NK-92 (cell line): ENCODE measurements around the gene MBD3L3.
"Not testable (repeated sequence)": the region's sequence is repeated elsewhere in the genome, so short reads cannot be mapped to it uniquely, and the experiment has no call there.

ENCODE experiments used
- DNase-seq: peaks from one replicate; lab custom pipeline; 2025; ENCODE audit not compliant: unreplicated experiment; lab: John Stamatoyannopoulos, UW

Gene MBD3L3

DNA sequence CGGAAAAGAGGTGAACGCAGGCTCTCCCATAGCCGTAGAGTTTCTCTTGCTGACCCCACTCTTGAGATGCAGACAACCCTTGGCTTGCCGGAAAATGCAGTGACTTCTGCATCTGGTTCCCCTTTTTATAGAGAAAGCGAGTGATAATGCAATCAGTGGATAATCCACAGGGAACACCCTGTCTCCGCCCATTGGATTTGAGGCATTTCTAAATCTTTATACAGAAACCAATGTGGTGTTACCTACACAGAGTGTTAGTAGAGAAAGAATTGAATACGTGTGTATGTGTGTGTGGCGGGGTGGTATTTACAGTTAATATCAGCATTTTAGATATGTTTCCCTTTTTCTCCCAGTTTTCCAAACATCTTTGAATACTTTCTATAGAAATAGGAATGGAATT lies at the start of gene MBD3L3:
MBD3L3 (minus strand) TSS at position 101 of the 400 bp plus-strand sequence; CDS start at position 30, 71 bp downstream.
- DNase-seq: not testable (repeated sequence)

DNA sequence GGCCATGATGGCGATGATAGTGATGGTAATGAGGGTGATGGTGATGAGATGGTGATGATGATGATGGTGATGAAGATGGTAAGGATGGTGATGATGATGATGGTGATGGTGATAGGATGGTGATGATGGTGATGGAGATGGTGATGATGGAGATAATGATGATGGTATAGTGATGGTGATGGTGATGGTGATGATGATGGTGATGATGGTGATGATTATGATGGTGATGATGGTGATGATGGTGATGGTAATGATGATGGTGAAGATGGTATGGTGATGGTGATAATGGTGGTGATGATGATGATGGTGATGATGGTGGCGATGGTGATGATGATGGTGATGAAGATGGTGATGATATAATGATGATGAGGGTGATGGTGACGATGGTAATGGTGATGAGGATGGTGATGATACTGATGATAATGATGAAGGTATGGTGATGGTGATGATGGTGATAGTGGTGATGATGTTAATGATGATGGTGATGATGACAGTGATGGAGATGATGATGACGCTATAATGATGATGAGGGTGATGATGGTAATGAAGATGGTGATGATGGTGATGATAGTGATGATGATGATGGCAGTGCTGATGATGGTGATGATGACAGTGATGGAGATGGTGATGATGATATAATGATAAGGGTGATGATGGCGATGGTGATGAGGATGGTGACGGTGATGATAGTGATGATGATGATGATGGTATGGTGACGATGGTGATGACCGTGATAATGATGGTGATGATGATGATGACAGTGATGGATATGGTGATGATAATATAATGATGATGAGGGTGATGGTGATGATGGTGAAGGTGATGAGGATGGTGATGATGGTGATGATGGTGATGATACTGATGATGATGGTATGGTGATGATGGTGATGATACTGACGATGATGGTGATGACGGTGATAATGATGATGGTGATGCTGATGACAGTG lies 48.5 kb upstream of the MBD3L3 start:
- DNase-seq: no peak

DNA sequence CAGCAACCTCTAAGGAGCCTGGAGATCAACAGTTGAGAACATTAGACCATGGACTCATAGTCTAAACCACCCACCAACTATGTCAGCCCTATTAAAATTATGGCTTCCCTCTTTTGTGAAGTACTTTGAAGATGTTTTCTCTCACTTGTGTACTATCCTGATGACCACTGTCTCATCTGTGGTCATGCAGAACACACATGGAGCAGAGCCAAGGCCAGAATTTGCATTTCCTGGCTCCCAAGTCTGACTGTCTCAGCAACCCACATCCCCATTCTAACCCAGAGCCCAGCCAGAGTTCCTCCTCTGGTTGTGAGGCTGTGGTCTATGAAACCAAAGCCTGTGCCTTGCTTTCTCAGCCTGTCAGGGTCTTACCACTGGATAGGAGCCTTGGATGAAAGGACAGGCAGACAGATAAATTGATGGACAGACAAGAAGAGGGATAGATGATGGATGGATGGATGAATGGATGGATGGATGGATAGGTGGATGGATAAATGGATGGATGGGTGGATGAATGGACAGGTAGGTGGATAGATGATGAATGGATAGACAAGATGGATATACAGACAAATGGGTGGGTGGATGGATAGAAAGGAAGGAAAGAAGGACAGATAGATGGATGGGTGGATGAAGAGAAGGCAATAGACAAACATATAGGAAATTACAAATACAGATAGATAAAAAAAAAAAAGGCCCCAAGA lies 46.4 kb upstream of the MBD3L3 start:
- DNase-seq: no peak

DNA sequence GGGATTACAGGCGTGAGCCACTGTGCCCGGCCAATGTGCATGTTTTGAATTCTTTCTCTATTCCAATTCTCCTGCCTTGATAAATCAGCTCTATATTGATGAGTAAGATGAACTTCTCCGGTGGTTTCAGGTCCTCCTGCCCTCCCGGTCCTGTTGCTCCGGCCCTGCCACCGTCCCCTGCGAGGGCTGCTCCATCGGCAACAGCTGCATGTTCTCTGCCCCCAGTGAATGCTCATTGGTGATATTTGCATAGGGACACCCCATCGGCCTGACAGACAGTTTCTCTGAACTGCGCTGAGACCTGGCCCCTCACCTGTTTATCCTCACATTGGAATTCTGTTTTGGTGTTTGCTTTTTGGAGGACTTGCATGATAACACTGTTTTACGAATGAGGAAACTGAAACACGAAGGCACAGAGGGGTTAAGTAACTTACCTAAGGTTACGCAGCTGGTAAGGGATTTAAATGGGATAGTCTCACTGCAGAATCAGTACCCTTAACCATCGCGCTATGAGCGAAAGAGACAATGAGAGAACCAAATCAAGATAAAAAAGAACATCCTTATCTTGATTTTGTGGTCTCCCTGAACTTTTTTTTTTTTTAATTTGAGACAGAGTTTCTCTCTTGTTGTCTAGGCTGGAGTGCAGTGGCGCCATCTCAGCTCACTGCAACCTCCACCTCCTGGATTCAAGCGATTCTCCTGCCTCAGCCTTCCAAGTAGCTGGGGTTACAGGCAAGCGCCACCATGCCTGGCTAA lies 43.2 kb upstream of the MBD3L3 start:
- DNase-seq: no peak

DNA sequence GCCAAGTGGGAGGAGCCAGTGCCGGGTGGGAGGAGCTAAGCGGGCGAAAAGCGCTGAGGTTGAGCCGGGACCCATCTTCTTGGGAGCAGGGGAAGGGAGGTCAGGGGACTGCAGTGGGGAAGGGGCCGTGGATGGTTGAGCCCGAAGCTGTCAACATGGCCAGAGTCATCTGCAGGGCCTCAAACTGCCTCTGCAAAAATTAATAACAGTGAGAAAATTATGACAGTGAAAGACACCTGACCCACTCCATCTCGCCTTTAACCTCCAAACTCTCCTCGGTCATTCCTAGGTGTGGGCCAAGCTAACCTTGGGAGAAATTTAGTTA lies 41.1 kb upstream of the MBD3L3 start:
- no peak for DNase-seq

DNA sequence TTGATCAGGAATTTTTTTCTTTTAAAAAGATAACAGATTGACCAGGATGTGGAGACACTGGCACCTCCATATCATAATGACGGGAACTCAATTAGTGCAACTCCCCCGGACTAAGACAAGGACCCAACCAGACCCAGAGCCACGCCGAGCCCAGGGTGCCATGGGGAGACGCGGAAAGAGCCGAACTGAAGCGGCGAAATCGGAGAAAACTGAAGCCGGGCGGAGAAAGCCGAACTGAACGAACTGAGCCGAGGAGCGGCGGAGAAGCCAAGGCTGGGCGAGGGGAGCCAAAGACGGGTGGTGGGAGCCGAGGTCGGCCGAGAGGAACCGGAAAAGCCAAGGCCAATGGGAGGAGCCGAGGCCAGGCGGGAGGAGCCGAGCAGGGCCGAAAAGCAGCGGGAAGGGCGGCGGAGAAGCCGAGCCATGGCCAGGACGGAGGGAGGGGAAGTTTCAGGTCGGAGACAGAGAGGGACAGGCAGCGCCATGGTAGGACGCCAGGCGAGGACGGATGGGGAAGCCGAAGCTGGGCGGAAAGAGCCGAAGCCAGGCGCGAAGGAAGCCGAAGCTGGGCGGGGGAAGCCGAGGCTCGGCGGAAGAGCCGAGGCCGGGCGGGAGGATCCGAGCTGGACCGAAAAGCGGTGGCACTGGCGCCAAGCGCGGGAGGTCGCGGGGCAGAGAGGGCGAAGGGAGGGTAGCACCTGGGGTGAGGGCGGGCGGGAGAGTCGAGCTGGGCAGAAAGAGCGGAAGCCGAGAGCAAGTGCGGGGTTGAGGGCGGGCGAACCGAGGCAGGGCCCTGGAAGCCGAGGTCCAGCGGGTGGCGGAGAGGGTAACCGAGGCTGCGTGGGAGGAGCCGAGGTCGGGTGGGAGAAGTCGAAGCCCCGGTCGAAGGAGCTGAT lies 40.5 kb upstream of the MBD3L3 start:
- no peak for DNase-seq

DNA sequence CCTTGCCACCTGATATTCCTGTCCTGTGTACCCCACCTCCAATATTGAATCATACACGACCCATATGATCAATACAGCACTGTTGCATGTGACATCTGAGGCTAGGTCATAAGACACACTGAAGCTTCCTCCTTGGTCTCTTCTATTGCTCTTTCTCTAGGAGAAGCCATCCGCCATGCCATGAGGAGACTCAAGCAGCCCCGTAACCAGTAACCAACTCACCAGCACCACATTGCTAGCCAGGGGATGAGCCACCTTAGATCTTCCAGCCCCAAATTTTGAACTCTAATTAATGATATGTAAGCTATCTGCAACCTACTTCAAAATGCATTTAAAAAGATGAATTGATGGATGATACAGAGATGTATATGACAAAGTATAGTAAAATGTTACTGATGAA lies 39.6 kb upstream of the MBD3L3 start:
- DNase-seq: no peak

DNA sequence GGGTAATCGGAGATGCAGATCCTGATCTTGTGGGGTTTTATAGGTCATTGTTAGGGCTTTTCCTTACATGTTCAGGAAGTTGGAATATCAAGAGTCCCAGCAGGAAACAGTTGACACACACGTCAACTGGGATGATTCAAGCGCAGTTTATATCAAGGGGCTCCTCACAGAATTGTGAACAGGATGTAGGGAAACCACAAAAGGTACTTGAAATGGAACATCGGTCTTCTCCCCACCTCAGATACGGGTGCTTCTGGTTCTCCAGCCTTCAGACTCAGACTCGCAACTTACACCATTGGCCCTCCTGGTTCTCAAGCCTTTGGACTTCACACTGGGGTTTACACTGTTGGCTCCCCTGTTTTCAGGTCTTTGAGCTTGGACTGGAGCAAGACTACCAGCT lies 30.5 kb upstream of the MBD3L3 start:
- no peak for DNase-seq

DNA sequence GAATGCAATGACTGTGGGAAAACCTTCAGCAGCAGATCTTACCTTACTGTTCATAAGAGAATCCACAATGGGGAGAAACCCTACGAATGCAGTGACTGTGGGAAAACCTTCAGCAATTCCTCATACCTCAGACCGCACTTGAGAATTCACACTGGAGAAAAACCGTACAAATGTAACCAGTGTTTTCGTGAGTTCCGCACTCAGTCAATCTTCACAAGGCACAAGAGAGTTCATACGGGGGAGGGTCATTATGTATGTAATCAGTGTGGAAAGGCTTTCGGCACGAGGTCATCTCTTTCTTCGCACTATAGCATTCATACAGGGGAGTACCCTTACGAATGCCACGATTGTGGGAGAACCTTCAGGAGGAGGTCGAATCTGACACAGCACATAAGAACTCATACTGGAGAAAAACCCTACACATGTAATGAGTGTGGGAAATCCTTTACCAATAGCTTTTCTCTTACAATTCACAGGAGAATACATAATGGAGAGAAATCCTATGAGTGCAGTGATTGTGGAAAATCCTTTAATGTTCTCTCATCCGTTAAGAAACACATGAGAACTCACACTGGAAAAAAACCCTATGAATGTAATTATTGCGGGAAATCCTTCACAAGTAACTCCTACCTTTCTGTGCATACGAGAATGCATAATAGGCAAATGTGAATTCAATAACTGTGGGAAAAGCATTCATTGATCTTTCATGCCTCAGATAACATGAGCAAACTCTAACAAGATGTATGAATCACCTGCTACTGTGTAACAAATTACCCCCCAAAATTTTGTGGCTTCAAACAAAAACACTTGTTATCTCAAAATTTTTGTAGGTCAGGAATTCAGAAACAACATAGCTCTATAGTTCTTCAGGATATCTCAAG lies 24.8 kb upstream of the MBD3L3 start:
- no peak for DNase-seq

DNA sequence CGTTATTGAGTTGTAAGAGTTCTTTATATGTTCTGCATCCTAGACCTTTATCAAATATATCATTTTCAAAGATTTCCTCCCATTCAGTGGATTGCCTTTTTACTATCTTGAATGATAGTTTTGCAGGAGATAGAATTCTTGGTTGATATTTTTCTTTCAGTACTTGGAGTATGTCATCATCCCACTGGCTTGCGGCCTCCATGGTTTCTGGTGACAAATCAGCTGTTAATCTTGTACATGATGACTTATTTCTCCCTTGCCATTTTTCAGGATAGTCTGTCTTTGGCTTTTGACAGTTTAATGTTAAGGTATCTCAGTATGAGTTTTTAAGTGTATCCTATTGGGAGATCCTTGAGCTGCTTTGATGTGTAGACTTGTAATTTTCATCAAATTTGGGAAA lies 19.5 kb upstream of the MBD3L3 start:
- no peak for DNase-seq

DNA sequence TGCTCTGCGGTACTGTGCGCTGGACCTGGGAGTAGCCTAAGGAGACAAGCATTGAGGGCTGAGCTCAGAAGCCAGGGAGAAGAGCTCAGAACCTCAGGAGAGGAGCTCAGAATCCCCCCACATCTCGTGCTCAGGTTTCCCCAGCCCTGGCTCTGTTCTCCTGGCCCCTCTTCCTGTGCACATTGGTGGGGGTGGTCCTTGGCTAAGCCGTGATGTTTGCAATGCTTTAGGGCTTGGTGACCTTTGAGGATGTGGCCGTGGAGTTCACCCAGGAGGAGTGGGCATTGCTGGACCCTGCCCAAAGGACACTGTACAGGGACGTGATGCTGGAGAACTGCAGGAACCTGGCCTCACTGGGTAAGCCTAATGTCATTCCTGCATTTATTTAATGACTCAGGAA lies 17.7 kb upstream of the MBD3L3 start:
- DNase-seq: no peak

DNA sequence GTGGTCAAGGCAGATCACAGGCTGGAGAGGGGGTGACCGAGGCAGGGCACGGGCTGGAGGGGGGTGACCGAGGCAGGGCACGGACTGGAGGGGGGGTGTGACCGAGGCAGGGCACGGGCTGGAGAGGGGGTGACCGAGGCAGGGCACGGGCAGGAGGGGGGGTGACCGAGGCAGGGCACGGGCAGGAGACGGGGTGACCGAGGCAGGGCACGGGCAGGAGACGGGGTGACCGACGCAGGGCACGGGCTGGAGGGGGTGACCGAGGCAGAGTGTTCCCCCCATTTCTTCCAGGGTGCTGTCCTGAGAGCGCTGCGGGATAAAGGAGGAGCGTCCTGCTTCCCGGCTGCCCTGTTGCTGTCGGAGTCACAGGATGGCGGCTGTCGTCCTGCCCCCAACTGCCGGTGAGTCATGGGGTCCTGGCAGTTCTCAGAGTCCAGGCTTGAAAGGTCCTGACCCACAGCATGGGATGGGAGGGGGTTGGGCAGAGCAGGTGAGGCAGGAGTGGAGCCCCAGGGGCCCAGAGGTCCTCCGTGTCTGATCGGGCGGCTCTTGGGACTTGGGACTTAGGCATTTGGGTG lies 16.3 kb upstream of the MBD3L3 start:
- DNase-seq: no peak

DNA sequence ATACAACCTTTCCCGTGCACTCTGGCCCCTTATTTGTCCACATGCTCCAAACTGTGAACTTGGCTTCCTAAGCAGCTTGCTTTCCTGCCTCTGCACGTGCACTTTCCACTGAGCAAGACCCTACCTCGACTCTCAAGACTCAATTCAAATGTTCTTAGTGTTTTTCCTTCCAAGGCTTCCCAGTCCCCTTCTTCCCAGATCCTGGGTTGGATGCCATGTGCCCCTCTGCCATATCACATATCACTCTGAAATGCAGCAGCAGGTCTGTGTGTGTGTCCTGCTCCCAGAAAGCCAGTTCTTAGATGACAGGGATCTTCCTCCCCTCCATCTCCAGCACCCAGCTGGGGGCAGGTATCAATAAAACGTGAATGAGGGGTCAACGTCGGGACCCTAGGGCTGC lies 14.1 kb upstream of the MBD3L3 start:
- no peak for DNase-seq

DNA sequence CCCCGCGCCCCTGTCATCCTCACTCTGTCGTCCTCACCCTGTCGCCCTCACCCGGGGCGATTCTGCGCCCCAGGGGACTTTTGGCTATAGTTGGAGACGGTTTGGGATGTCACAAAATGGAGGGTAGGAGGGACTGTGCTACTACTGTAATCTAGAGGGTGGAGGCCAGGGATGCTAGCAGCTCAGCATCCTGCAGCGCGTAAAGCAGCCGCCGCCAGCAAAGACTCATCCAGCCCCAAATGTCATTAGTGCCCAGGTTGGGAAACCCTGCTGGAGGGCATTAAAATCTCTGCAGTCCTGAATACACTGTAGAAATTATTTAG lies 11.4 kb upstream of the MBD3L3 start:
- DNase-seq: no peak

DNA sequence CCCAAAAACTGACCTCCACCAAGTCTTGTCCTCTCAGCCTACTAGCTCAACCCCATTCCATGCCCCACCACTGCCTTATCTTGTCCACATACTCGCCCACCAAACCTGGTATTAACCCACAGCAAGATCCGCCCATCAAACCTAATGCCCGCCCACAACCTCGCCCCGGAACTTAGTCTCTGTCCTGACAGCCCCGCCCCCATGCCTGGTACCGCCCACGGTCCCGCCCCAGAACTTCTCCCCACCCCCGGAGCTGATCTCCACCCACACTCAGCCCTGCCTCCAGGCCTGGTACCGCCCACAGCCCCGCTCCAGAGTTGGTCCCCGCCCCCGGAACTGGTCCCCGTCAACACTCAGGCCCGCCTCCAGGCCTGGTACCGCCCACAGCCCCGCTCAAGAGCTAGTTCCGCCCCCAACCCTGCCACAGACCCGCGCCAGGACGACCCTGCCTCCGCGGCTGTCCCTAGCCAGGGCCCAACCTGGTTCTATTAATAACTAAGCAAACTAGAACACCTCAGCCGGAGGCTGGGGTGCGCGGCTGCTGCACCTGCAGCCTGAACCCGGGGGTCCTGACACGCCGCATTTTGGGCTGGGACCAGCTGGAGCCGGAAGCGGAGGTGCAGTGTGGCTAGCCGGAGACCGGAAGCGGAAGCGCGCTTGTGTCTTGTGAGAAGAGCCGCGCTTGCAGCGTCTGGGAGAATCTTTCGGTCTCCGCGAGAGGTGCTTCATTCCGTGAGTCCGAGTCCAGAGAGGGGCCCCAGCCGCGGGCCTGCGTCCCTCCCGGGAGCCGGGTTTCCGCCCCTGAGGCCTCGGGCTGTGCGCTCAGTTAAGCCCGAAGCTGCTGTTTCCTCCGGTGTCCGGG lies 10.8 kb upstream of the MBD3L3 start, which contains the start of gene ZNF557:
ZNF557 (plus strand) TSS at position 662 of the 862 bp plus-strand sequence. CDS start 5,372 bp downstream, outside the sequence.
- peak; percentile 91 for DNase-seq

DNA sequence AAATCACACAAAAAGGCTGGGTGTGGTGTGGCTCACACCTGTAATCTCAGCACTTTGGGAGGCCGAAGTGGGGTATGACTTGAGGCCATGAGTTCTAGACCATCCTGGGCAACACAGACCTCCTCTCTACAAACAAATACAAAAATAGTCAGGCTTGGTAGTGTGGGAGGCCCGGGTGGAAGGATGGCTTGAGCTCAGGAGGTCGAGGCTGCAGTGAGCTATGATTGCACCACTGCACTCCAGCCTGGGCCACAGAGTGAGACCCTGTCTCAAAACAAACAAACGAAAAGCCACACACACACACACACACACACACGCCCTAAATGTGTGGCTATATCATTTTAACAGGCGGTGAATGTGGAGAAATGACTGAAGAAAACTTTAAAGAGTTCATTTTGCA lies 10.1 kb upstream of the MBD3L3 start:
- DNase-seq: no peak

DNA sequence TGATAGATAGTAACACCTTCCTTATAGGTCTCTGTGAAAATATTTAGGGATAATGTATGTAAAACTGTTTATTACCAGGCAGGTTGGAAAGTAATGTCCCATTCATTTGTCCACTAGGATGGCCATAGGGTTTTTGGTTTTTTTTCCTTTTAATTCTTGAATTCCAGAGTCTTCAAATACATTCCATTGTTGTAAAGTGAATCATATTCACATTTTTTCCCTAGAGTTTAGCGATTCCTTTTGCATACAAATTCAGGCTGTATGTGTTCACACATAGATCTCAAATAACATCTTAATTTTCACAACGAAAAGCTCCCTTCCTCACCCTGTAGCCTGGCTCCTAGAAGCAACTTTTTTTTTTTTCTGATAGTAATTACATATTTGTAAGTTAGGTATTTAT lies 9.2 kb upstream of the MBD3L3 start:
- DNase-seq: no peak

DNA sequence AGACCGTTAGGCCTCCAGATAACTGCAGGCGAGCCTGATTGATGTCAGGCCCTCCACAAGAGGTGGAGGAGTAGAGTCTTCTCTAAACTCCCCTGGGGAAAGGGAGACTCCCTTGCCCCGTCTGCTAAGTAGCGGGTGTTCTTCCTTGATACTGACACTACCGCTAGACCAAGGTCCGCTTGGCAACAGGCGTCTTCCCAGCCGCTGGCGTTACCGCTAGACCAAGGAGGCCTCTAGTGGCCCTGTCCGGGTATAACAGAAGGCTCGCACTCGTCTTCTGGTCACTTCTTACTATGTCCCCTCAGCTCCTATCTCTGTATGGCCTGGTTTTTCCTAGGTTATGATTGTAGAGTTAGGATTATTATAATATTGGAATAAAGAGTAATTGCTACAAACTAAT lies 8.6 kb upstream of the MBD3L3 start:
- DNase-seq: not testable (repeated sequence)
